ENCODE measurements around the gene CEP192.

GRCh38 chr18:13107074-13107473 is 115.9 kb downstream of the CEP192 start:
- TF ChIP-seq POLR2A (IDR thresholded peaks at IDR 0.05) (no peak), CTCF (IDR thresholded peaks at IDR 0.05 in 4 of 5, conservative IDR thresholded peaks at IDR 0.05 in 1 of 5) (no peak)

Data from gastrocnemius medialis (tissue), 4 donors.